22Rv1 (cell line): ENCODE measurements around the gene RBM12.

Experiments used
- CTCF ChIP-seq: fragments of 450-650 bp; IDR thresholded peaks from 2 replicates; pipeline ENCODE4 v1.5.1; 2017; ENCODE audit warnings: mild to moderate bottlenecking
- ZFX ChIP-seq: fragments of 450-650 bp; IDR thresholded peaks from 2 replicates; pipeline ENCODE4 v1.6.1; 2017; ENCODE audit warnings: antibody characterized with exemption, borderline replicate concordance

DNA sequence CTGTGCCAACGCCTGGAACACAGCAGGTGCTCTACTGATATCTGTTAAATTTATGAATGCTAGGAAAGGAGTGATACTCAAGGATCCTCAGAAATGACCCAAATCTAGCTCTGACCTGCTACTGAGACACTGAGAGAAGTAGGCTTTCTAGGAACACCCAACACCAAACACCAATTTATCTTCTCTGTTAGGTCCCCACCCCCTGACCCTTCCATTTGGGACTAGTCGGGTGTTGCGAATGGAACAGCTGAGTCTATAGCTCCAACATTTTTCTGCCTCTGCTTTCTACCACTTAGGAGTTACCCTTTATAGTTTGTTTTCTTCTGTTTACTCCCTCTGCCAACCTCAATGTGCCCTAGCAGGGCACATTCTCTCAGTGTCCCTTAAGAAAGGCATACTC is 24.0 kb downstream of the RBM12 start:
- TF ChIP-seq CTCF, result no peak
- no peak for TF ChIP-seq ZFX
